ENCODE measurements around the gene ELP1.
"Not testable (repeated sequence)": the region's sequence is repeated elsewhere in the genome, so short reads cannot be mapped to it uniquely, and the experiment has no call there.

- TF ChIP-seq EZH2 (IDR thresholded peaks at IDR 0.05; ENCODE audit: borderline replicate concordance, low read depth, low read length, poor library complexity, severe bottlenecking); CTCF (conservative IDR thresholded peaks at IDR 0.05; ENCODE audit: low read depth, low read length): not testable (repeated sequence)
These were observed 85.6 kb downstream of the ELP1 start for GRCh38 chr9:108848296-108848695.
